Measurements from ENCODE around the gene HYI. TPM values are rescaled to one million over a fixed set of nuclear protein-coding genes. Genes with fewer than 3 reads are reported as not detected.

Gene HYI
- total RNA-seq, 1 donor from 2014 or later = 28.7 TPM

GRCh38 chr1:43440358-43440757, 13.4 kb downstream of the HYI start:
- FAIRE-seq (no peak), DNase-seq (ENCODE audit: low read depth) (no peak)
- TF ChIP-seq CTCF (IDR thresholded peaks at IDR 0.05; ENCODE audit: insufficient read depth, low read length, severe bottlenecking) = no peak
- Histone ChIP-seq H3K36me3 (ENCODE audit: control insufficient read depth, insufficient read depth, low read length) (peaks cover 48% of the 10 kb centered on the region), H3K4me3 (ENCODE audit: low read depth, low read length) (no peak overlapping the region), H3K27me3 (ENCODE audit: control insufficient read depth, insufficient read depth, low read length) (no peaks in the 10 kb centered on the region)

GRCh38 chr1:43439781-43440180, 13.9 kb downstream of the HYI start:
- no peak for FAIRE-seq
- DNase-seq (ENCODE audit: low read depth) = no peak
- no peaks in the 10 kb centered on the region for H3K27me3 ChIP-seq (ENCODE audit: control insufficient read depth, insufficient read depth, low read length)
- H3K4me3 ChIP-seq (ENCODE audit: low read depth, low read length) = no peak overlapping the region
- H3K36me3 ChIP-seq (ENCODE audit: control insufficient read depth, insufficient read depth, low read length) = peaks cover 48% of the 10 kb centered on the region
- TF ChIP-seq CTCF (IDR thresholded peaks at IDR 0.05; ENCODE audit: insufficient read depth, low read length, severe bottlenecking) = no peak

- Histone ChIP-seq H3K36me3 (ENCODE audit: control insufficient read depth, insufficient read depth, low read length) (peaks cover 47% of the 10 kb centered on the region), H3K4me3 (ENCODE audit: low read depth, low read length) (no peak overlapping the region), H3K27me3 (ENCODE audit: control insufficient read depth, insufficient read depth, low read length) (no peaks in the 10 kb centered on the region)
- no peak for FAIRE-seq
- TF ChIP-seq CTCF (IDR thresholded peaks at IDR 0.05; ENCODE audit: insufficient read depth, low read length, severe bottlenecking) = no peak
- no peak for DNase-seq (ENCODE audit: low read depth)
Measured at GRCh38 chr1:43438953-43439581, 14.7 kb downstream of the HYI start.

GRCh38 chr1:43438576-43438952, 15.2 kb downstream of the HYI start:
- no peak for DNase-seq (ENCODE audit: low read depth)
- H3K36me3 ChIP-seq (ENCODE audit: control insufficient read depth, insufficient read depth, low read length) = peaks cover 46% of the 10 kb centered on the region
- TF ChIP-seq CTCF (IDR thresholded peaks at IDR 0.05; ENCODE audit: insufficient read depth, low read length, severe bottlenecking) = no peak
- no peak overlapping the region for H3K4me3 ChIP-seq (ENCODE audit: low read depth, low read length)
- H3K27me3 ChIP-seq (ENCODE audit: control insufficient read depth, insufficient read depth, low read length) = no peaks in the 10 kb centered on the region
- FAIRE-seq = no peak

GRCh38 chr1:43438006-43438405, 15.7 kb downstream of the HYI start:
- TF ChIP-seq CTCF (IDR thresholded peaks at IDR 0.05; ENCODE audit: insufficient read depth, low read length, severe bottlenecking) = no peak
- no peak for FAIRE-seq
- Histone ChIP-seq H3K36me3 (ENCODE audit: control insufficient read depth, insufficient read depth, low read length) (peaks cover 47% of the 10 kb centered on the region), H3K27me3 (ENCODE audit: control insufficient read depth, insufficient read depth, low read length) (no peaks in the 10 kb centered on the region), H3K4me3 (ENCODE audit: low read depth, low read length) (no peak overlapping the region)
- no peak for DNase-seq (ENCODE audit: low read depth)

All from bronchial epithelial cell (primary cell).